GM12878 (cell line): ENCODE results near the gene DHX40. TPM values are rescaled to one million over a fixed set of nuclear protein-coding genes. Genes with fewer than 3 reads are reported as not detected.

ENCODE experiments used
- BCL11A ChIP-seq: IDR thresholded peaks from 2 replicates; pipeline ENCODE4 v1.6.1; 2011; ENCODE audit warnings: low read depth, low read length
- BMI1 ChIP-seq: fragments of 450-650 bp; IDR thresholded peaks from 2 replicates; pipeline ENCODE4 v1.6.1; 2016; ENCODE audit warnings: mild to moderate bottlenecking, moderate library complexity, borderline replicate concordance
- CREM ChIP-seq: IDR thresholded peaks from 2 replicates; pipeline ENCODE4 v1.6.1; 2014; ENCODE audit warnings: antibody characterized with exemption, low read depth
- EP300 ChIP-seq, 2 experiments: fragments of 150-350 bp in 1 of 2; IDR thresholded peaks; 2 replicates each; pipeline ENCODE4 v1.6.1; 2011 to 2012; ENCODE audit warnings: low read depth in 2 of 2, low read length in 2 of 2, borderline replicate concordance in 1 of 2, improper control_type of control experiment in 1 of 2, inconsistent platforms in 1 of 2; ENCODE audit not compliant: control insufficient read depth in 1 of 2
- ETV6 ChIP-seq, 2 experiments: fragments of 450-650 bp in 1 of 2; IDR thresholded peaks in 1 of 2; conservative IDR thresholded peaks in 1 of 2; 2 replicates each; pipeline ENCODE4 v1.6.1; 2014; ENCODE audit warnings: antibody characterized with exemption in 1 of 2, borderline replicate concordance in 1 of 2, low read depth in 1 of 2, mild to moderate bottlenecking in 1 of 2, moderate library complexity in 1 of 2
- HDAC6 ChIP-seq: fragments of 200-600 bp; sonication (generic); IDR thresholded peaks from one replicate; pipeline ENCODE4 v1.8.0; 2017; ENCODE audit warnings: antibody characterized with exemption; ENCODE audit not compliant: unreplicated experiment
- IKZF2 ChIP-seq, 2 experiments: fragments of 450-650 bp; IDR thresholded peaks; 2 replicates each; pipeline ENCODE4 v1.6.1; 2017; ENCODE audit warnings: mild to moderate bottlenecking in 2 of 2, moderate library complexity in 2 of 2
- MEF2A ChIP-seq: IDR thresholded peaks from 2 replicates; pipeline ENCODE4 v1.6.1; 2011; ENCODE audit warnings: low read depth, mild to moderate bottlenecking, low read length, moderate library complexity; ENCODE audit not compliant: insufficient read depth
- MYC ChIP-seq: IDR thresholded peaks from 2 replicates; pipeline ENCODE4 v1.6.1; 2011; ENCODE audit warnings: mild to moderate bottlenecking, low read length, moderate library complexity, inconsistent platforms; ENCODE audit not compliant: insufficient read depth, insufficient replicate concordance, insufficient read length, severe bottlenecking
- NFIC ChIP-seq: IDR thresholded peaks from 2 replicates; pipeline ENCODE4 v1.6.1; 2012; ENCODE audit warnings: low read depth, mild to moderate bottlenecking, inconsistent platforms, low read length, moderate library complexity
- NFYB ChIP-seq: IDR thresholded peaks from 2 replicates; pipeline ENCODE4 v1.6.1; 2011; ENCODE audit warnings: low read depth, mild to moderate bottlenecking, low read length, improper control_type of control experiment, moderate library complexity; ENCODE audit not compliant: insufficient read depth
- RAD21 ChIP-seq: IDR thresholded peaks from 2 replicates; pipeline ENCODE4 v1.6.1; 2011; ENCODE audit warnings: mild to moderate bottlenecking, low read depth, low read length, moderate library complexity; ENCODE audit not compliant: insufficient read depth
- polyA plus RNA-seq, 11 experiments: library from polyadenylated mRNA; depleted of rRNA in 4 of 11; unstranded in 6 of 11; stranded (reverse) in 5 of 11; fragments of >200 nt; fragmentation: Nextera tagmentation in 4 of 11; fragmentation: Illumina TruSeq in 1 of 11; extraction: Ambion mirVana in 4 of 11; extraction: Trizol in 1 of 11; gene quantifications; 1 replicate in 1 of 11; 2 replicates in 10 of 11; pipeline versions ENCODE4 v1.2.1 to v1.2.3, GENCODE V29; 2011 to 2016; ENCODE audit warnings: inconsistent platforms in 2 of 11, missing spikeins in 2 of 11, low read depth in 1 of 11
- total RNA-seq, 4 experiments: library from RNA; depleted of rRNA in 3 of 4; stranded (reverse); fragments of >200 nt in 3 of 4; fragmentation: Illumina TruSeq in 1 of 4; extraction: Trizol in 1 of 4; gene quantifications; 2 replicates each; pipeline versions ENCODE4 v1.2.1 to v1.2.3, GENCODE V29; 2013 to 2021
- TF ChIP-seq, protein P1 (sequence below): fragments of 450-650 bp; IDR thresholded peaks from 2 replicates; pipeline ENCODE4 v1.6.1; 2016; ENCODE audit warnings: mild to moderate bottlenecking
- TF ChIP-seq, protein P2 (sequence below): fragments of 450-650 bp; IDR thresholded peaks from 2 replicates; pipeline ENCODE4 v1.6.1; 2016; ENCODE audit warnings: mild to moderate bottlenecking
- TF ChIP-seq, protein P3 (sequence below): fragments of 450-650 bp; formaldehyde crosslinking; IDR thresholded peaks from 2 replicates; pipeline ENCODE4 v1.4.0; 2022; ENCODE audit warnings: mild to moderate bottlenecking, moderate library complexity
- TF ChIP-seq, protein P4 (sequence below): fragments of 450-650 bp; IDR thresholded peaks from 2 replicates; pipeline ENCODE4 v1.6.1; 2017; ENCODE audit warnings: mild to moderate bottlenecking, low read depth, inconsistent platforms; ENCODE audit not compliant: poor library complexity, severe bottlenecking

The DHX40 gene
- total and polyA plus RNA-seq, 10 of the 15 experiments (the other 5 are each of a cell fraction or from before 2014, with no cell fraction given): 4.8 to 29.2 (median 12.0) TPM

DNA sequence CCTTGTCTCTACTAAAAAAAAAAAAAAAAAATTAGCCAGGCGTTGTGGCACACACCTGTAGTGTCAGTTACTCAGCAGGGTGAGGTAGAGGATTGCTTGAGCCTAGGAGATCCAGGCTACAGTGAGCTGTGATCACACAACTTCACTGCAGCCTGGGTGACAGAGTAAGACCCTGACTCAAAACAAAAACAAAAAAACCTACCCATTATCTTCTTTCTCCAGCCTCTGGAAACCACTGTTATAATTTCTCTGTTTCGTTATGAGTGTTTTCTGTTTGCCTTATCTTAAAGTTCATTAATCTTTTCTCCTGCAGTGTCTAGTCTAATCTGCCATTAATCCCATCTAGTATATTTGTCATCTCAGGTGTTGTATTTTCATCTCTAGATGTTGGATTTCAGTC is 35.7 kb downstream of the DHX40 start (continued):
- TF ChIP-seq RAD21 (no peak), IKZF2 (IDR thresholded peaks at IDR 0.05) (peak; percentile 76 to 82), HDAC6 (no peak), MEF2A (0 out of 2 replicates have a peak, but pooled peaks have one; percentile 49), BCL11A (peak; percentile 60; the same call in 1 of the 2 replicates), NFIC (peak; percentile 86), CREM (peak; percentile 44; the same call in 1 of the 2 replicates), ETV6 (conservative IDR thresholded peaks at IDR 0.05 in 1 of 2, IDR thresholded peaks at IDR 0.05 in 1 of 2; ENCODE audit: borderline replicate concordance in 1 of 2, low read depth in 1 of 2) (peak in 1 of 2 experiments; percentile 37; a peak in 1 of 4 replicates), BMI1 (peak; percentile 36; the same call in 1 of the 2 replicates), EP300 (IDR thresholded peaks at IDR 0.05; ENCODE audit: borderline replicate concordance in 1 of 2, control insufficient read depth in 1 of 2, low read depth in 2 of 2, low read length in 2 of 2) (peak in 1 of 2 experiments; percentile 53; a peak in 1 of 4 replicates), MYC (no peak), NFYB (no peak)
- TF ChIP-seq, protein P1, sequence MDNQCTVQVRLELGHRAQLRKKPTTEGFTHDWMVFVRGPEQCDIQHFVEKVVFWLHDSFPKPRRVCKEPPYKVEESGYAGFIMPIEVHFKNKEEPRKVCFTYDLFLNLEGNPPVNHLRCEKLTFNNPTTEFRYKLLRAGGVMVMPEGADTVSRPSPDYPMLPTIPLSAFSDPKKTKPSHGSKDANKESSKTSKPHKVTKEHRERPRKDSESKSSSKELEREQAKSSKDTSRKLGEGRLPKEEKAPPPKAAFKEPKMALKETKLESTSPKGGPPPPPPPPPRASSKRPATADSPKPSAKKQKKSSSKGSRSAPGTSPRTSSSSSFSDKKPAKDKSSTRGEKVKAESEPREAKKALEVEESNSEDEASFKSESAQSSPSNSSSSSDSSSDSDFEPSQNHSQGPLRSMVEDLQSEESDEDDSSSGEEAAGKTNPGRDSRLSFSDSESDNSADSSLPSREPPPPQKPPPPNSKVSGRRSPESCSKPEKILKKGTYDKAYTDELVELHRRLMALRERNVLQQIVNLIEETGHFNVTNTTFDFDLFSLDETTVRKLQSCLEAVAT: peak; percentile 66
- TF ChIP-seq, protein P2, sequence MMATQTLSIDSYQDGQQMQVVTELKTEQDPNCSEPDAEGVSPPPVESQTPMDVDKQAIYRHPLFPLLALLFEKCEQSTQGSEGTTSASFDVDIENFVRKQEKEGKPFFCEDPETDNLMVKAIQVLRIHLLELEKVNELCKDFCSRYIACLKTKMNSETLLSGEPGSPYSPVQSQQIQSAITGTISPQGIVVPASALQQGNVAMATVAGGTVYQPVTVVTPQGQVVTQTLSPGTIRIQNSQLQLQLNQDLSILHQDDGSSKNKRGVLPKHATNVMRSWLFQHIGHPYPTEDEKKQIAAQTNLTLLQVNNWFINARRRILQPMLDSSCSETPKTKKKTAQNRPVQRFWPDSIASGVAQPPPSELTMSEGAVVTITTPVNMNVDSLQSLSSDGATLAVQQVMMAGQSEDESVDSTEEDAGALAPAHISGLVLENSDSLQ: peak; percentile 41; the same call in 1 of the 2 replicates
- TF ChIP-seq, protein P3, sequence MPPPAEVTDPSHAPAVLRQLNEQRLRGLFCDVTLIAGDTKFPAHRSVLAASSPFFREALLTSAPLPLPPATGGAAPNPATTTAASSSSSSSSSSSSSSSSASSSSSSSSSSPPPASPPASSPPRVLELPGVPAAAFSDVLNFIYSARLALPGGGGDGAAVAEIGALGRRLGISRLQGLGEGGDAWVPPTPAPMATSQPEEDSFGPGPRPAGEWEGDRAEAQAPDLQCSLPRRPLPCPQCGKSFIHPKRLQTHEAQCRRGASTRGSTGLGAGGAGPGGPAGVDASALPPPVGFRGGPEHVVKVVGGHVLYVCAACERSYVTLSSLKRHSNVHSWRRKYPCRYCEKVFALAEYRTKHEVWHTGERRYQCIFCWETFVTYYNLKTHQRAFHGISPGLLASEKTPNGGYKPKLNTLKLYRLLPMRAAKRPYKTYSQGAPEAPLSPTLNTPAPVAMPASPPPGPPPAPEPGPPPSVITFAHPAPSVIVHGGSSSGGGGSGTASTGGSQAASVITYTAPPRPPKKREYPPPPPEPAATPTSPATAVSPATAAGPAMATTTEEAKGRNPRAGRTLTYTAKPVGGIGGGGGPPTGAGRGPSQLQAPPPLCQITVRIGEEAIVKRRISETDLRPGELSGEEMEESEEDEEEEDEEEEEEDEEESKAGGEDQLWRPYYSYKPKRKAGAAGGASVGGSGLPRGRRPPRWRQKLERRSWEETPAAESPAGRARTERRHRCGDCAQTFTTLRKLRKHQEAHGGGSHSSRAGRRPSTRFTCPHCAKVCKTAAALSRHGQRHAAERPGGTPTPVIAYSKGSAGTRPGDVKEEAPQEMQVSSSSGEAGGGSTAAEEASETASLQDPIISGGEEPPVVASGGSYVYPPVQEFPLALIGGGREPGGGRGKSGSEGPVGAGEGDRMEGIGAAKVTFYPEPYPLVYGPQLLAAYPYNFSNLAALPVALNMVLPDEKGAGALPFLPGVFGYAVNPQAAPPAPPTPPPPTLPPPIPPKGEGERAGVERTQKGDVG (CRISPR knock-in tag): no peak
- TF ChIP-seq, protein P4, sequence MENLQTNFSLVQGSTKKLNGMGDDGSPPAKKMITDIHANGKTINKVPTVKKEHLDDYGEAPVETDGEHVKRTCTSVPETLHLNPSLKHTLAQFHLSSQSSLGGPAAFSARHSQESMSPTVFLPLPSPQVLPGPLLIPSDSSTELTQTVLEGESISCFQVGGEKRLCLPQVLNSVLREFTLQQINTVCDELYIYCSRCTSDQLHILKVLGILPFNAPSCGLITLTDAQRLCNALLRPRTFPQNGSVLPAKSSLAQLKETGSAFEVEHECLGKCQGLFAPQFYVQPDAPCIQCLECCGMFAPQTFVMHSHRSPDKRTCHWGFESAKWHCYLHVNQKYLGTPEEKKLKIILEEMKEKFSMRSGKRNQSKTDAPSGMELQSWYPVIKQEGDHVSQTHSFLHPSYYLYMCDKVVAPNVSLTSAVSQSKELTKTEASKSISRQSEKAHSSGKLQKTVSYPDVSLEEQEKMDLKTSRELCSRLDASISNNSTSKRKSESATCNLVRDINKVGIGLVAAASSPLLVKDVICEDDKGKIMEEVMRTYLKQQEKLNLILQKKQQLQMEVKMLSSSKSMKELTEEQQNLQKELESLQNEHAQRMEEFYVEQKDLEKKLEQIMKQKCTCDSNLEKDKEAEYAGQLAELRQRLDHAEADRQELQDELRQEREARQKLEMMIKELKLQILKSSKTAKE: peak; percentile 57
